Dendritic cell treated with granulocyte-macrophage colony-stimulating factor and Interleukin-4, amounts not matched to agents 40 ng/mL and 50 ng/mL, for 4 days (primary cell): ENCODE results near the gene GRK3.
A peak's percentile ranks its signal among the peaks of the same experiment; 100 is the strongest.
"Not testable (repeated sequence)": the region's sequence is repeated elsewhere in the genome, so short reads cannot be mapped to it uniquely, and the experiment has no call there.

Experiments used
- H3K27ac Mint-ChIP-seq: one replicate; pipeline ENCODE4 v1.8.0; 2022; ENCODE audit warnings: mild to moderate bottlenecking, mixed read lengths
- H3K27me3 Mint-ChIP-seq: one replicate; pipeline ENCODE4 v1.8.0; 2022; ENCODE audit warnings: mild to moderate bottlenecking, mixed read lengths
- H3K36me3 Mint-ChIP-seq: one replicate; pipeline ENCODE4 v1.8.0; 2022; ENCODE audit warnings: low read depth, mixed read lengths
- H3K4me1 Mint-ChIP-seq: one replicate; pipeline ENCODE4 v1.8.0; 2022; ENCODE audit warnings: low read depth, mixed read lengths
- H3K4me3 Mint-ChIP-seq: one replicate; pipeline ENCODE4 v1.8.0; 2022; ENCODE audit warnings: mild to moderate bottlenecking, moderate library complexity, mixed read lengths
- H3K9me3 Mint-ChIP-seq: one replicate; pipeline ENCODE4 v1.8.0; 2022; ENCODE audit warnings: mixed read lengths
- intact Hi-C: fragments of 100-400 bp; cut with micrococcal nuclease; formaldehyde crosslinking; loops from one replicate; pipeline ENCODE4 v1.15.0; 2022

GRK3 gene

GRCh38 chr22:25542191-25542590, 22.3 kb upstream of the GRK3 start:
- H3K36me3 Mint-ChIP-seq = no peaks in the 10 kb centered on the region
- H3K27ac Mint-ChIP-seq = no peak overlapping the region
- H3K4me1 Mint-ChIP-seq = peaks cover 68% of the 10 kb centered on the region
- no peak overlapping the region for H3K4me3 Mint-ChIP-seq
- no peaks in the 10 kb centered on the region for H3K27me3 Mint-ChIP-seq
- H3K9me3 Mint-ChIP-seq = no peaks in the 10 kb centered on the region
- intact Hi-C loops = loop anchor here (10.0 kb wide), 3 partner anchors 83 to 233 kb away; no protein-coding TSS in a partner anchor

- Mint-ChIP-seq H3K4me1 (peaks cover 74% of the 10 kb centered on the region), H3K4me3 (no peak overlapping the region), H3K36me3 (no peaks in the 10 kb centered on the region), H3K27me3 (no peaks in the 10 kb centered on the region), H3K27ac (peak overlapping the region; percentile 74), H3K9me3 (no peaks in the 10 kb centered on the region)
- intact Hi-C loops = loop anchor here (10.0 kb wide), 3 partner anchors 82 to 232 kb away; no protein-coding TSS in a partner anchor
Observed at GRCh38 chr22:25542720-25543402, 21.6 kb upstream of the GRK3 start.

- H3K27me3 Mint-ChIP-seq = peaks cover 2% of the 10 kb centered on the region
- H3K9me3 Mint-ChIP-seq = no peaks in the 10 kb centered on the region
- H3K4me3 Mint-ChIP-seq = no peak overlapping the region
- intact Hi-C loops = loop anchor here (2.0 to 10.0 kb wide), 4 partner anchors 22 to 230 kb away; no protein-coding TSS in a partner anchor
- no peaks in the 10 kb centered on the region for H3K36me3 Mint-ChIP-seq
- H3K27ac Mint-ChIP-seq = peak overlapping the region; percentile 74
- H3K4me1 Mint-ChIP-seq = peaks cover 76% of the 10 kb centered on the region
Observed at GRCh38 chr22:25545146-25545545, 19.3 kb upstream of the GRK3 start.

GRCh38 chr22:25545672-25546071, 18.8 kb upstream of the GRK3 start:
- H3K4me3 Mint-ChIP-seq = no peak overlapping the region
- no peaks in the 10 kb centered on the region for H3K9me3 Mint-ChIP-seq

GRCh38 chr22:25546242-25546641, 18.2 kb upstream of the GRK3 start:
- intact Hi-C loops = loop anchor here (10.0 kb wide), 3 partner anchors 79 to 229 kb away; no protein-coding TSS in a partner anchor
- H3K27me3 Mint-ChIP-seq = peaks cover 2% of the 10 kb centered on the region
- H3K36me3 Mint-ChIP-seq = no peaks in the 10 kb centered on the region
- peak overlapping the region; percentile 74 for H3K27ac Mint-ChIP-seq
- H3K9me3 Mint-ChIP-seq = no peaks in the 10 kb centered on the region
- H3K4me1 Mint-ChIP-seq = peaks cover 65% of the 10 kb centered on the region
- peak overlapping the region; percentile 18 for H3K4me3 Mint-ChIP-seq

More at GRCh38 chr22:25545672-25546071, 18.8 kb upstream of the GRK3 start:
- Mint-ChIP-seq H3K4me1 (peaks cover 70% of the 10 kb centered on the region), H3K36me3 (no peaks in the 10 kb centered on the region), H3K27me3 (peaks cover 2% of the 10 kb centered on the region), H3K27ac (peak overlapping the region; percentile 74)
- intact Hi-C loops = loop anchor here (2.0 to 10.0 kb wide), 4 partner anchors 21 to 229 kb away; no protein-coding TSS in a partner anchor

- Mint-ChIP-seq H3K27me3 (peaks cover 2% of the 10 kb centered on the region), H3K9me3 (no peaks in the 10 kb centered on the region), H3K4me1 (peaks cover 62% of the 10 kb centered on the region), H3K27ac (peak overlapping the region; percentile 74), H3K4me3 (no peak overlapping the region), H3K36me3 (no peaks in the 10 kb centered on the region)
- intact Hi-C loops = loop anchor here (10.0 kb wide), 3 partner anchors 78 to 228 kb away; no protein-coding TSS in a partner anchor
Observed at GRCh38 chr22:25546751-25547150, 17.7 kb upstream of the GRK3 start.

- Mint-ChIP-seq H3K36me3 (no peaks in the 10 kb centered on the region), H3K27ac (no peak overlapping the region), H3K4me3 (no peak overlapping the region), H3K4me1 (peaks cover 49% of the 10 kb centered on the region), H3K27me3 (peaks cover 2% of the 10 kb centered on the region), H3K9me3 (no peaks in the 10 kb centered on the region)
- intact Hi-C loops = loop anchor here (10.0 kb wide), 3 partner anchors 76 to 226 kb away; no protein-coding TSS in a partner anchor
Observed at GRCh38 chr22:25548866-25549464, 15.5 kb upstream of the GRK3 start.

- no peak overlapping the region for H3K27ac Mint-ChIP-seq
- H3K36me3 Mint-ChIP-seq = no peaks in the 10 kb centered on the region
- no peak overlapping the region for H3K4me3 Mint-ChIP-seq
- H3K27me3 Mint-ChIP-seq = peaks cover 2% of the 10 kb centered on the region
- H3K4me1 Mint-ChIP-seq = peaks cover 25% of the 10 kb centered on the region
- no peaks in the 10 kb centered on the region for H3K9me3 Mint-ChIP-seq
- intact Hi-C loops = no loop called here
Observed at GRCh38 chr22:25551396-25551795, 13.1 kb upstream of the GRK3 start.

GRCh38 chr22:25552405-25552804, 12.1 kb upstream of the GRK3 start:
- H3K27ac Mint-ChIP-seq, H3K36me3 Mint-ChIP-seq, H3K27me3 Mint-ChIP-seq, H3K9me3 Mint-ChIP-seq, H3K4me3 Mint-ChIP-seq, intact Hi-C loops: not testable (repeated sequence)
- H3K4me1 Mint-ChIP-seq = peaks cover 23% of the 10 kb centered on the region

- Mint-ChIP-seq H3K4me3 (no peak overlapping the region), H3K27me3 (peaks cover 1% of the 10 kb centered on the region), H3K27ac (no peak overlapping the region), H3K4me1 (peaks cover 20% of the 10 kb centered on the region), H3K36me3 (no peaks in the 10 kb centered on the region), H3K9me3 (no peaks in the 10 kb centered on the region)
- intact Hi-C loops = no loop called here
Observed at GRCh38 chr22:25553131-25553530, 11.3 kb upstream of the GRK3 start.

- no peaks in the 10 kb centered on the region for H3K36me3 Mint-ChIP-seq
- H3K27me3 Mint-ChIP-seq = no peaks in the 10 kb centered on the region
- peaks cover 16% of the 10 kb centered on the region for H3K4me1 Mint-ChIP-seq
- intact Hi-C loops = no loop called here
- H3K9me3 Mint-ChIP-seq = no peaks in the 10 kb centered on the region
- no peak overlapping the region for H3K4me3 Mint-ChIP-seq
- H3K27ac Mint-ChIP-seq = no peak overlapping the region
Observed at GRCh38 chr22:25554238-25554671, 10.2 kb upstream of the GRK3 start.

GRCh38 chr22:25554689-25555088, 9.8 kb upstream of the GRK3 start:
- Mint-ChIP-seq H3K36me3 (no peaks in the 10 kb centered on the region), H3K27me3 (no peaks in the 10 kb centered on the region), H3K4me1 (peaks cover 16% of the 10 kb centered on the region)

GRCh38 chr22:25555586-25555985, 8.9 kb upstream of the GRK3 start:
- no peaks in the 10 kb centered on the region for H3K27me3 Mint-ChIP-seq
- no peak overlapping the region for H3K4me3 Mint-ChIP-seq
- intact Hi-C loops = no loop called here
- no peaks in the 10 kb centered on the region for H3K9me3 Mint-ChIP-seq
- H3K36me3 Mint-ChIP-seq = no peaks in the 10 kb centered on the region
- no peak overlapping the region for H3K27ac Mint-ChIP-seq
- peaks cover 16% of the 10 kb centered on the region for H3K4me1 Mint-ChIP-seq

More at GRCh38 chr22:25554689-25555088, 9.8 kb upstream of the GRK3 start:
- intact Hi-C loops = no loop called here
- H3K9me3 Mint-ChIP-seq = no peaks in the 10 kb centered on the region
- H3K27ac Mint-ChIP-seq = no peak overlapping the region
- no peak overlapping the region for H3K4me3 Mint-ChIP-seq

GRCh38 chr22:25557218-25557617, 7.3 kb upstream of the GRK3 start:
- Mint-ChIP-seq H3K4me1 (peaks cover 22% of the 10 kb centered on the region), H3K27ac (peak overlapping the region; percentile 2), H3K36me3 (no peaks in the 10 kb centered on the region), H3K27me3 (no peaks in the 10 kb centered on the region), H3K9me3 (no peaks in the 10 kb centered on the region), H3K4me3 (no peak overlapping the region)
- intact Hi-C loops = no loop called here
